ENCODE results near the gene TOPAZ1. TPM values are rescaled to one million over a fixed set of nuclear protein-coding genes. Genes with fewer than 3 reads are reported as not detected.

The TOPAZ1 gene
- total RNA-seq, 1 donor from 2014 or later: not detected

- no peak for FAIRE-seq
- TF ChIP-seq EZH2 (IDR thresholded peaks at IDR 0.05; ENCODE audit: insufficient read depth, low read length) (no peak), CTCF (IDR thresholded peaks at IDR 0.05; ENCODE audit: insufficient read depth, low read depth, low read length) (no peak)
- H3K27ac Mint-ChIP-seq (ENCODE audit: unreplicated experiment): no peak overlapping the region
Measured at GRCh38 chr3:44330444-44330843, 88.8 kb downstream of the TOPAZ1 start.

GRCh38 chr3:44334326-44334725 is 92.6 kb downstream of the TOPAZ1 start:
- Histone ChIP-seq H3K9ac (ENCODE audit: low read length) (no peak overlapping the region), H4K20me1 (ENCODE audit: insufficient read depth, low read length) (no peaks in the 10 kb centered on the region), H3K36me3 (ENCODE audit: insufficient read depth, low read length) (no peaks in the 10 kb centered on the region), H3K4me2 (ENCODE audit: low read length) (no peak overlapping the region), H3K4me3 (ENCODE audit: insufficient read depth, low read depth, low read length) (no peak overlapping the region), H3K79me2 (ENCODE audit: insufficient read depth, low read length) (peaks cover 4% of the 10 kb centered on the region), H2AFZ (ENCODE audit: low read depth, low read length) (no peak overlapping the region), H3K27me3 (ENCODE audit: insufficient read depth, low read length) (peaks cover 2% of the 10 kb centered on the region), H3K27ac (ENCODE audit: low read depth, low read length) (no peak overlapping the region), H3K4me1 (ENCODE audit: insufficient read depth, low read length) (peaks cover 6% of the 10 kb centered on the region), H3K9me3 (ENCODE audit: insufficient read depth, low read depth, low read length) (no peaks in the 10 kb centered on the region)
- peaks cover 5% of the 10 kb centered on the region for H3K4me1 Mint-ChIP-seq (ENCODE audit: low read depth, unreplicated experiment)
- H3K36me3 Mint-ChIP-seq (ENCODE audit: low read depth, unreplicated experiment): no peaks in the 10 kb centered on the region
- no peak for FAIRE-seq
- H3K4me3 Mint-ChIP-seq (ENCODE audit: unreplicated experiment): no peak overlapping the region
- H3K9me3 Mint-ChIP-seq (ENCODE audit: unreplicated experiment): no peaks in the 10 kb centered on the region
- H3K27ac Mint-ChIP-seq (ENCODE audit: unreplicated experiment): no peak overlapping the region
- H3K27me3 Mint-ChIP-seq (ENCODE audit: low read depth, unreplicated experiment): no peaks in the 10 kb centered on the region
- TF ChIP-seq CTCF (IDR thresholded peaks at IDR 0.05; ENCODE audit: insufficient read depth, low read depth, low read length): no peak
- TF ChIP-seq EZH2 (IDR thresholded peaks at IDR 0.05; ENCODE audit: insufficient read depth, low read length): no peak
- DNase-seq (ENCODE audit: low read depth): no peak

More at GRCh38 chr3:44330444-44330843, 88.8 kb downstream of the TOPAZ1 start:
- no peak overlapping the region for H3K9ac ChIP-seq (ENCODE audit: low read length)
- no peak overlapping the region for H2AFZ ChIP-seq (ENCODE audit: low read depth, low read length)
- no peaks in the 10 kb centered on the region for H4K20me1 ChIP-seq (ENCODE audit: insufficient read depth, low read length)
- Mint-ChIP-seq H3K36me3 (ENCODE audit: low read depth, unreplicated experiment) (no peaks in the 10 kb centered on the region), H3K4me3 (ENCODE audit: unreplicated experiment) (no peak overlapping the region), H3K9me3 (ENCODE audit: unreplicated experiment) (no peaks in the 10 kb centered on the region), H3K27me3 (ENCODE audit: low read depth, unreplicated experiment) (no peaks in the 10 kb centered on the region), H3K4me1 (ENCODE audit: low read depth, unreplicated experiment) (peaks cover 2% of the 10 kb centered on the region)
- no peaks in the 10 kb centered on the region for H3K9me3 ChIP-seq (ENCODE audit: insufficient read depth, low read depth, low read length)
- H3K4me3 ChIP-seq (ENCODE audit: insufficient read depth, low read depth, low read length): no peak overlapping the region
- H3K27ac ChIP-seq (ENCODE audit: low read depth, low read length): no peak overlapping the region
- H3K79me2 ChIP-seq (ENCODE audit: insufficient read depth, low read length): no peaks in the 10 kb centered on the region
- no peaks in the 10 kb centered on the region for H3K36me3 ChIP-seq (ENCODE audit: insufficient read depth, low read length)
- DNase-seq (ENCODE audit: low read depth): no peak
- peaks cover 7% of the 10 kb centered on the region for H3K27me3 ChIP-seq (ENCODE audit: insufficient read depth, low read length)
- no peaks in the 10 kb centered on the region for H3K4me1 ChIP-seq (ENCODE audit: insufficient read depth, low read length)
- no peak overlapping the region for H3K4me2 ChIP-seq (ENCODE audit: low read length)

GRCh38 chr3:44337248-44337785 is 95.6 kb downstream of the TOPAZ1 start:
- Histone ChIP-seq H4K20me1 (ENCODE audit: insufficient read depth, low read length) (no peaks in the 10 kb centered on the region), H3K4me2 (ENCODE audit: low read length) (peak overlapping the region; percentile 85), H3K27me3 (ENCODE audit: insufficient read depth, low read length) (peaks cover 2% of the 10 kb centered on the region), H3K79me2 (ENCODE audit: insufficient read depth, low read length) (peaks cover 19% of the 10 kb centered on the region), H3K4me1 (ENCODE audit: insufficient read depth, low read length) (peaks cover 15% of the 10 kb centered on the region), H3K4me3 (ENCODE audit: insufficient read depth, low read depth, low read length) (peak overlapping the region; percentile 92), H3K9me3 (ENCODE audit: insufficient read depth, low read depth, low read length) (no peaks in the 10 kb centered on the region), H2AFZ (ENCODE audit: low read depth, low read length) (peak overlapping the region; percentile 96), H3K9ac (ENCODE audit: low read length) (peak overlapping the region; percentile 89), H3K36me3 (ENCODE audit: insufficient read depth, low read length) (peaks cover 2% of the 10 kb centered on the region), H3K27ac (ENCODE audit: low read depth, low read length) (no peak overlapping the region)
- Mint-ChIP-seq H3K4me3 (ENCODE audit: unreplicated experiment) (peak overlapping the region; percentile 98), H3K36me3 (ENCODE audit: low read depth, unreplicated experiment) (no peaks in the 10 kb centered on the region), H3K27me3 (ENCODE audit: low read depth, unreplicated experiment) (no peaks in the 10 kb centered on the region), H3K27ac (ENCODE audit: unreplicated experiment) (peak overlapping the region; percentile 41), H3K9me3 (ENCODE audit: unreplicated experiment) (no peaks in the 10 kb centered on the region), H3K4me1 (ENCODE audit: low read depth, unreplicated experiment) (peaks cover 18% of the 10 kb centered on the region)
- TF ChIP-seq CTCF (IDR thresholded peaks at IDR 0.05; ENCODE audit: insufficient read depth, low read depth, low read length) (no peak), EZH2 (IDR thresholded peaks at IDR 0.05; ENCODE audit: insufficient read depth, low read length) (no peak)
- no peak for FAIRE-seq
- DNase-seq (ENCODE audit: low read depth): no peak

All from astrocyte (in vitro differentiated cells and primary cell).